ENCODE results near the gene APOA1.

DNA sequence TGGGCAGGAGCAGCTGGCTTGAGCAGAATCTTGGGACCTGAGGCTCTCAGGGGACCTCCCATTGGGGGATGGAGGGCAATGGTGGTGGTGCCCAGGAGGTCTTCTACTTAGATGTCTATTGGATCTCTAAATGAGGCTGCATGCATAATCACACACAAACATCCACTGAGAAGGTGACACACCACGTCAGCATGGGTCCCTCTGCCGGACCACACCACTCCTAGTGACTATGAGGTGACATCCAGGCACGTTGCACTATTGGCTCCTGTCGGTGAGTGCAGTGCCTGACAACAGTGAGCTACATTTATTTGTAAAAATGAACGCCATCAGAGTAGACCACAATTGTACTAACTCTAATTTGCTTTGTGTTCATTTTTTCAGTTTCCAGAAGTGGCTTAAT is 12.0 kb downstream of the APOA1 start:
- TF ChIP-seq POLR2AphosphoS5 (IDR thresholded peaks at IDR 0.05; ENCODE audit: low read depth, low read length) (no peak), SIN3A (IDR thresholded peaks at IDR 0.05; ENCODE audit: borderline replicate concordance, insufficient read depth, low read length) (no peak)

Measured in PFSK-1 (cell line).